Subcutaneous abdominal adipose tissue (tissue), 5 donors: Measurements from ENCODE around the gene MATCAP1.

Experiments used
- H3K27ac ChIP-seq: one replicate; pipeline ENCODE4 v1.7.0; 2013; ENCODE audit warnings: low read depth, mild to moderate bottlenecking, inconsistent platforms, low read length, moderate library complexity
- H3K27me3 ChIP-seq, 5 donors: one replicate each; pipeline ENCODE4 v1.7.0; 2013; ENCODE audit warnings: low read length in 5 of 5, inconsistent platforms in 1 of 5; ENCODE audit not compliant: control insufficient read depth in 5 of 5, insufficient read depth in 4 of 5
- H3K36me3 ChIP-seq, 5 donors: one replicate each; pipeline ENCODE4 v1.7.0; 2013; ENCODE audit warnings: low read length in 5 of 5; ENCODE audit not compliant: control insufficient read depth in 5 of 5, insufficient read depth in 5 of 5
- H3K4me1 ChIP-seq, 5 donors: one replicate each; pipeline ENCODE4 v1.7.0; 2013; ENCODE audit warnings: low read length in 5 of 5, mild to moderate bottlenecking in 3 of 5, moderate library complexity in 1 of 5; ENCODE audit not compliant: control insufficient read depth in 5 of 5, insufficient read depth in 5 of 5
- H3K4me3 ChIP-seq, 5 donors: one replicate each; pipeline ENCODE4 v1.7.0; 2013; ENCODE audit warnings: low read length in 5 of 5, low read depth in 1 of 5
- H3K9ac ChIP-seq, 5 donors: one replicate each; pipeline ENCODE4 v1.7.0; 2013; ENCODE audit warnings: low read length in 5 of 5, mild to moderate bottlenecking in 4 of 5, moderate library complexity in 3 of 5
- H3K9me3 ChIP-seq, 5 donors: one replicate each; pipeline ENCODE4 v1.7.0; 2013; ENCODE audit warnings: low read length in 5 of 5; ENCODE audit not compliant: control insufficient read depth in 5 of 5
- donor health status: healthy.
- donor health status: healthy.
- donor health status: healthy.
- donor health status: healthy.
- donor health status: healthy.

Gene MATCAP1

DNA sequence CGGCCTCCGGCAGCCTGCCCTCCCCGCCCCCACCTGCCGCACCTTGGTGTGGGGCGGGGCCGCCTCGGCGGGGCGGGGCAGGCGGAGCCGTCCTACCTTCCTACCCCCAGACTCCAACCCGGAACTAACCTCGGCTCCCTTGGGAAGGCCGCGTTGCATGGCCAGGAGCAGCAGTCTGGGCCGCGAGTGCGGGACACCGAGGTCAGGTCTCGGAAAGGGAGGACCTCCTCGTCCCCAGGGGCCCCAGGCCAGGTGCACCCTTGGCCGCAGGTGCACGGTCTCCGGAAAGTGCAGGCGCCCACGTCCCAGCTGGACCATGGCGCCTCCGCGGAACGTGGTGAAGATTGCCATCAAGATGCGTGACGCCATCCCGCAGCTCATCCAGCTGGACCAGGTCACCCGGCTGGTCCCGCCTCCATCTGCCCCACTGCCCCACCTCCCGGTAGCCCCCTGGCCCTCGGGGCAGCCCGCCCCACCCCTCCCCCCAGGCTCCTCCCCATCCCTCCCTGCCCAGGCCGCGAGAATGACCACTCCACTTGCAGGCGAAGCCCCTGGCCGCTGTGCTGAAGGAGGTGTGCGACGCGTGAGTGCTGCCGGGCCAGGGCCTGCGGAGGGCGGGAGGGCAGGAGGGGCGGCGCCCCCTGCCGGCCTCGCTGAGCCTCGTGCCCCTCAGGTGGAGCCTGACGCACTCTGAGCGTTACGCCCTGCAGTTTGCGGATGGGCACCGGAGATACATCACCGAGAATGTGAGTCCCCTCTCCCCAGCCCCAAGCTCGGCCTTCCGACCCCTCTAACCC, 15.4 kb upstream of the MATCAP1 start, which contains the start of gene ELMO3:
Gene ELMO3, plus strand, starts transcription at position 121 of the 797 bp plus-strand sequence. Its CDS starts 196 bp downstream, at position 317.
- H3K4me3 ChIP-seq = peak within 1 kb of the TSS in 1 of 5 donors; percentile 24

GRCh38 chr16:67198238-67198734, 14.5 kb upstream of the MATCAP1 start:
- Histone ChIP-seq H3K4me3 (no peak overlapping the region), H3K9ac (no peak overlapping the region), H3K9me3 (no peaks in the 10 kb centered on the region), H3K27me3 (no peaks in the 10 kb centered on the region), H3K36me3 (peaks cover 0 to 82% (median 72%) of the 10 kb centered on the region in 5 donors), H3K27ac (no peak overlapping the region), H3K4me1 (peaks cover 7 to 37% (median 35%) of the 10 kb centered on the region in 5 donors)

More for the DNA sequence above, 15.4 kb upstream of the MATCAP1 start, which contains the start of gene ELMO3:
- Histone ChIP-seq H3K9ac (no peak within 1 kb of the TSS), H3K9me3 (no peaks in the 10 kb centered on the region), H3K27ac (no peak within 1 kb of the TSS), H3K27me3 (no peaks in the 10 kb centered on the region), H3K36me3 (peaks cover 0 to 82% (median 74%) of the 10 kb centered on the region in 5 donors), H3K4me1 (peaks cover 1 to 28% (median 26%) of the 10 kb centered on the region in 5 donors)

- Histone ChIP-seq H3K9me3 (no peaks in the 10 kb centered on the region), H3K27ac (no peak overlapping the region), H3K27me3 (no peaks in the 10 kb centered on the region), H3K36me3 (peaks cover 0 to 76% (median 66%) of the 10 kb centered on the region in 5 donors), H3K4me3 (no peak overlapping the region), H3K9ac (no peak overlapping the region), H3K4me1 (peaks cover 11 to 43% (median 41%) of the 10 kb centered on the region in 5 donors)
Observed at GRCh38 chr16:67197704-67198103, 13.9 kb upstream of the MATCAP1 start.

DNA sequence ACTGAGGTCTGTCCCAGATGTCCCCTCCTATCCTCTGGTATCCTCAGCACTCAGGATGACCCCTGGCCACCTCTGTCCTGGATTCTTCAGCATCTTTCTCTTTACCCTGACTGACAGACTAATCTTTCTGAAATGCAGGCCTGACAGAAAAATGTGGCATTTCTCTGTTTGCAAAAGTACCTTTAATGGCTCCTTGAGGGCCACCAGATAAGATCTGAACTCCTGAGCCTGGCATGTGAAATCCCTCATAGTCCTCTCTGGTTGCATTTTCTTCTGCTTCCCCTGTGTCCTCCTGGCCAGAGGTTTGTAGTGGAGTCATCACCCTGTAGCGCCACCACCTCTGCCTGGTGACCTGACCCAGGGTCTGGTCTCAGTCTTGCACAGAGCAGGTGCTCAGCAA, 13.1 kb upstream of the MATCAP1 start:
- Histone ChIP-seq H3K27ac (no peak overlapping the region), H3K4me3 (no peak overlapping the region), H3K27me3 (no peaks in the 10 kb centered on the region), H3K9ac (no peak overlapping the region), H3K4me1 (peaks cover 15 to 48% (median 46%) of the 10 kb centered on the region in 5 donors), H3K9me3 (no peaks in the 10 kb centered on the region), H3K36me3 (peaks cover 0 to 68% (median 59%) of the 10 kb centered on the region in 5 donors)

DNA sequence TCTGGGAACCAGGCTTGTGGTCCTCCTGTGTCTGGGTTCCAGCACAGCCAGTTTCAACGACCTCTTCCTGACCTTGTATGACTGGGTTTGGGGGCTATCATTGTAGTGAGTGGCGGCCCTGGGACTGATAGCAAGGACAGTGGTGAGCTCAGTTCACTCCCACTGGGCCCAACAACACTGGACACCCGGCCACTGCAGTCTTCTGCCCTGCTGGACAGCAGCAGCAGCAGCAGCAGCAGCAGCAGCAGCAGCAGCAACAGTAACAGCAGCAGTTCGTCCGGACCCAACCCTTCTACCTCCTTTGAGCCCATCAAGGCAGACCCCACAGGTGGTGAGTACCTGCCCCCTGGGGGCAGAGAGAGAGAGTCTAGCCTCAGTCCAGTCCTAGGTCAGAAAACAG, 11.9 kb upstream of the MATCAP1 start:
- peaks cover 18 to 60% (median 52%) of the 10 kb centered on the region in 5 donors for H3K4me1 ChIP-seq
- H3K27ac ChIP-seq = no peak overlapping the region
- H3K4me3 ChIP-seq = no peak overlapping the region
- no peaks in the 10 kb centered on the region for H3K27me3 ChIP-seq
- peaks cover 0 to 59% (median 52%) of the 10 kb centered on the region in 5 donors for H3K36me3 ChIP-seq
- H3K9ac ChIP-seq = no peak overlapping the region
- H3K9me3 ChIP-seq = no peaks in the 10 kb centered on the region

- Histone ChIP-seq H3K4me3 (no peak overlapping the region), H3K36me3 (peaks cover 0 to 51% (median 47%) of the 10 kb centered on the region in 5 donors), H3K27ac (no peak overlapping the region), H3K27me3 (no peaks in the 10 kb centered on the region), H3K9ac (peak overlapping the region in 3 of 5 donors; percentile 29 to 100 (median 100)), H3K9me3 (no peaks in the 10 kb centered on the region), H3K4me1 (peaks cover 19 to 69% (median 48%) of the 10 kb centered on the region in 5 donors)
Observed at GRCh38 chr16:67194260-67194659, 10.5 kb upstream of the MATCAP1 start.

DNA sequence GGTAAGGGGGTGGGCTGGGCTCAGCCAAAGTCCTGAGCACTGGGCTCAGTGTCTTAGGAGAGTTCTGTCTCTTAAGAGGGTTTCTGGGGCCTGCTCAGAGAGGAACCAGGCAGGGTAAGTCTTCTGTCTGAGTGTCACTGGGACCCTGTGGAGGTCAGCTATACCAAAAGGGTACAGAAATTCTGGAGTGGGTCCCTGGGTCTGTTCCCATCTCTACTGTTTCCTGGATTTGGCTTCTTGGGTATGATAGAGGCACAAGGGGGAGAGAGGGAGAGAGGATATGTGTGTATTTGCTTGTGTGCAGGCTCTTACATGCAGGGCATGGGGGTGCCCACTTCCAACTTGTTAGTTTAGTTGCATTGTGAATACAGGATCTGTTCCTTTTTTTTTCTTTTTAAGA, 9.8 kb upstream of the MATCAP1 start:
- Histone ChIP-seq H3K36me3 (peaks cover 0 to 51% (median 47%) of the 10 kb centered on the region in 5 donors), H3K27ac (no peak overlapping the region), H3K4me3 (peak overlapping the region in 3 of 5 donors; percentile 75 to 98 (median 94)), H3K27me3 (no peaks in the 10 kb centered on the region), H3K4me1 (peaks cover 19 to 64% (median 41%) of the 10 kb centered on the region in 5 donors), H3K9ac (peak overlapping the region; percentile 29 to 100 (median 92)), H3K9me3 (no peaks in the 10 kb centered on the region)

DNA sequence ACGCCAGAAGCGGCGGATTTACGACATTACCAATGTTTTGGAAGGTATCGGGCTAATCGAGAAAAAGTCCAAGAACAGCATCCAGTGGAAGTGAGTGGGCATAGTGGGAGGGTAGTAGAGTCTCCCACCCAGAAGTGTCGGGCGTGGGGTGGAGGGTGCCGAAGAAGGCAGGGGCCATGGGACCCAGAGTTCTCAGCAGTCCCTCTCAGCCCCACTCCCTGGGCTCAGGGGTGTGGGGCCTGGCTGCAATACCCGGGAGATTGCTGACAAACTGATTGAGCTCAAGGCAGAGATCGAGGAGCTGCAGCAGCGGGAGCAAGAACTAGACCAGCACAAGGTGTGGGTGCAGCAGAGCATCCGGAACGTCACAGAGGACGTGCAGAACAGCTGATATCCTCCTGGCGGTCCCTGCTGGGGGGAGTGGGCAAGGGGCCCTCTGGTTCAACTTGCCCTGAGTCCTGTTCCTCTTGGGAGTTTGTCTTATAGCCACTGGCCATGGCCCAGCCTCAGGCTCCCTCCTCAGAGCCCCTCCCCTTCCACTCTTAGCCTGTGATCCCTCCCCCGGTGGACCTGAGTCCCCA, 9.1 kb upstream of the MATCAP1 start:
- no peaks in the 10 kb centered on the region for H3K9me3 ChIP-seq
- peaks cover 18 to 59% (median 34%) of the 10 kb centered on the region in 5 donors for H3K4me1 ChIP-seq
- H3K27me3 ChIP-seq = no peaks in the 10 kb centered on the region
- peak overlapping the region; percentile 79 for H3K27ac ChIP-seq
- peaks cover 0 to 45% (median 41%) of the 10 kb centered on the region in 5 donors for H3K36me3 ChIP-seq
- H3K4me3 ChIP-seq = peak overlapping the region; percentile 75 to 98 (median 95)
- peak overlapping the region; percentile 84 to 100 (median 96) for H3K9ac ChIP-seq

DNA sequence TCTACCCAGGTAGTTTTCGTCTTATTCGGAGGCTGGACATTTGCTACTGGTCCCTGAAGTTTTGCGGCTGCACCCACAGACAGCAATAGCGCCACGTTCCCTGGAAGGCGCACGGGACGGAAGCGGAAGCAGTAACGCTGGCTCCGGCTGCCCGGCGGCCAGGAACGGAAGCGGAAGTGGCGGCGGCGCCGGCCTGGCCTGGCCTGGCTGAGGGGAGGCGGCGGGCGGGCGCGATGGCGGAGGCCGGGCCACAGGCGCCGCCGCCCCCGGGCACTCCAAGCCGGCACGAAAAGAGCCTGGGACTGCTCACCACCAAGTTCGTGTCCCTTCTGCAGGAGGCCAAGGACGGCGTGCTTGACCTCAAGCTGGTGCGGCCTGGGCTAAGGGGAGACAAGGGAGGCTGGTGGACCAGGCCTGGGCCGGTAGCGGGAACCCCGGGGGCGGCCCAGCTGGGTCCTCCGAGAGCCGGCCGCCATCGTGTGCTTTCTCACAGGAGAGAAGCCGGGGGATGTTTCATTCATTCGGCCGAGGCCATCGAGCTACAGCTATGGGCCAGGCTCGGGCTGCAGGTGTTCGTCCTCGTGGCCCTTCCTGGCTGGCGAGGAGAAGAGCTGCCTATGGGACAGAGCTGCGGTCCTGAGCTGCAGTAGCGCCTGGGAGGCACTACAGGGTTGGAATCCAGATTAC, 8.4 kb upstream of the MATCAP1 start, which contains the start of gene E2F4:
Gene E2F4, plus strand, starts transcription at position 161 of the 687 bp plus-strand sequence. Its CDS starts 73 bp downstream, at position 234.
- Histone ChIP-seq H3K36me3 (peaks cover 0 to 40% (median 34%) of the 10 kb centered on the region in 5 donors), H3K4me1 (peaks cover 18 to 52% (median 27%) of the 10 kb centered on the region in 5 donors), H3K27me3 (no peaks in the 10 kb centered on the region), H3K9me3 (no peaks in the 10 kb centered on the region), H3K27ac (peak within 1 kb of the TSS; percentile 79), H3K9ac (peak within 1 kb of the TSS; percentile 84 to 100 (median 96)), H3K4me3 (peak within 1 kb of the TSS; percentile 75 to 98 (median 95))
